WTC11 (cell line): ENCODE data around the gene MTNR1A. TPM values are rescaled to one million over a fixed set of nuclear protein-coding genes. Genes with fewer than 3 reads are reported as not detected.
A peak's percentile ranks its signal among the peaks of the same experiment; 100 is the strongest.

Experiments
- ATAC-seq: fragments of 200-7000 bp; cut with Tn5 transposase; 2 replicates; pipeline ENCODE4 v1.10.0; 2021; ENCODE audit warnings: mild to moderate bottlenecking, moderate library complexity
- CTCF ChIA-PET: fragments of 300-600 bp; sonication (Branson Sonifier 250); formaldehyde crosslinking; loops from one replicate; lab custom pipeline; 2021; ENCODE audit warnings: antibody characterized with exemption; lab: Charles Lee
- POLR2A ChIA-PET: fragments of 350-600 bp; sonication (Branson Sonifier 250); formaldehyde crosslinking; loops from one replicate; lab custom pipeline; 2021; ENCODE audit warnings: antibody characterized with exemption; lab: Charles Lee
- DNase-seq: peaks from one replicate; pipeline ENCODE4 v3.0.0; 2021; ENCODE audit warnings: low spot score
- H3K27ac Mint-ChIP-seq: 2 replicates; pipeline ENCODE4 v1.8.0; 2021; ENCODE audit warnings: mixed read lengths
- H3K27me3 Mint-ChIP-seq: 2 replicates; pipeline ENCODE4 v1.8.0; 2021; ENCODE audit warnings: low read depth, mild to moderate bottlenecking, moderate library complexity, mixed read lengths
- H3K36me3 Mint-ChIP-seq: 2 replicates; pipeline ENCODE4 v1.8.0; 2021; ENCODE audit warnings: mixed read lengths
- H3K4me1 Mint-ChIP-seq: 2 replicates; pipeline ENCODE4 v1.8.0; 2022; ENCODE audit warnings: mixed read lengths
- H3K4me3 Mint-ChIP-seq: 2 replicates; pipeline ENCODE4 v1.8.0; 2021; ENCODE audit warnings: mild to moderate bottlenecking, moderate library complexity, mixed read lengths
- H3K9me3 Mint-ChIP-seq: 2 replicates; pipeline ENCODE4 v1.8.0; 2021; ENCODE audit warnings: mixed read lengths
- CDX4 ChIP-seq: fragments of 250-450 bp; sonication (Bioruptor Pico); IDR thresholded peaks from 2 replicates; pipeline ENCODE4 v1.9.0; 2021; ENCODE audit warnings: moderate library complexity, mild to moderate bottlenecking, inconsistent platforms, borderline replicate concordance
- ERG ChIP-seq: fragments of 250-450 bp; sonication (Bioruptor Pico); IDR thresholded peaks from 2 replicates; pipeline ENCODE4 v1.8.0; 2021; ENCODE audit warnings: mild to moderate bottlenecking
- FOXP1 ChIP-seq: sonication (generic); formaldehyde crosslinking; IDR thresholded peaks from 2 replicates; pipeline ENCODE4 v1.8.0; 2022; ENCODE audit warnings: missing genetic modification reagents, mild to moderate bottlenecking, moderate library complexity, borderline replicate concordance
- HMGA2 ChIP-seq: fragments of 250-450 bp; sonication (Bioruptor Pico); IDR thresholded peaks from 2 replicates; pipeline ENCODE4 v1.4.0; 2021; ENCODE audit warnings: mild to moderate bottlenecking, moderate library complexity
- NFYB ChIP-seq: sonication (generic); formaldehyde crosslinking; conservative IDR thresholded peaks from 2 replicates; pipeline ENCODE4 v1.8.0; 2022; ENCODE audit warnings: low read depth, missing genetic modification reagents
- NR1H2 ChIP-seq: sonication (generic); formaldehyde crosslinking; IDR thresholded peaks from 2 replicates; pipeline ENCODE4 v1.9.0; 2021; ENCODE audit warnings: mild to moderate bottlenecking, moderate library complexity, missing genetic modification reagents
- PRRX2 ChIP-seq: fragments of 250-450 bp; sonication (Bioruptor Pico); IDR thresholded peaks from 2 replicates; pipeline ENCODE4 v1.8.0; 2021; ENCODE audit warnings: mild to moderate bottlenecking
- RORB ChIP-seq: fragments of 250-450 bp; sonication (Bioruptor Pico); IDR thresholded peaks from 2 replicates; pipeline ENCODE4 v1.9.0; 2021; ENCODE audit warnings: mild to moderate bottlenecking
- SP1 ChIP-seq: sonication (generic); formaldehyde crosslinking; conservative IDR thresholded peaks from 2 replicates; pipeline ENCODE4 v1.8.1; 2022; ENCODE audit warnings: missing genetic modification reagents
- ZNF219 ChIP-seq: sonication (generic); formaldehyde crosslinking; IDR thresholded peaks from 2 replicates; pipeline ENCODE4 v1.8.0; 2023; ENCODE audit warnings: missing genetic modification reagents, mild to moderate bottlenecking, borderline replicate concordance
- total RNA-seq: library from RNA; stranded (reverse); gene quantifications from 3 replicates; pipeline ENCODE4 v1.2.3, GENCODE V29; 2021
- TF ChIP-seq, protein P1 (sequence below): fragments of 250-450 bp; sonication (Bioruptor Pico); IDR thresholded peaks from 2 replicates; pipeline ENCODE4 v2.1.2; 2022; ENCODE audit warnings: mild to moderate bottlenecking, moderate library complexity
- TF ChIP-seq, protein P2 (sequence below): sonication (generic); formaldehyde crosslinking; IDR thresholded peaks from 2 replicates; pipeline ENCODE4 v1.8.1; 2023; ENCODE audit warnings: mild to moderate bottlenecking, moderate library complexity, missing genetic modification reagents
- TF ChIP-seq, protein P3 (sequence below): sonication (generic); formaldehyde crosslinking; IDR thresholded peaks from 2 replicates; pipeline ENCODE4 v1.8.0; 2023; ENCODE audit warnings: mild to moderate bottlenecking, missing genetic modification reagents
- TF ChIP-seq, protein P4 (sequence below): sonication (generic); formaldehyde crosslinking; conservative IDR thresholded peaks from 2 replicates; pipeline ENCODE4 v1.8.1; 2023; ENCODE audit warnings: mild to moderate bottlenecking, low read depth, missing genetic modification reagents, moderate library complexity
- TF ChIP-seq, protein P5 (sequence below): sonication (generic); formaldehyde crosslinking; IDR thresholded peaks from 2 replicates; pipeline ENCODE4 v1.8.0; 2023; ENCODE audit warnings: missing genetic modification reagents, mild to moderate bottlenecking, borderline replicate concordance
- TF ChIP-seq, protein P6 (sequence below): sonication (generic); formaldehyde crosslinking; IDR thresholded peaks from 2 replicates; pipeline ENCODE4 v1.8.1; 2022; ENCODE audit warnings: mild to moderate bottlenecking, moderate library complexity, missing genetic modification reagents

Gene MTNR1A
- total RNA-seq, 1 experiment from 2014 or later = 1.0 TPM

- no peak overlapping the region for H3K27ac Mint-ChIP-seq
- ChIA-PET POLR2A (no interaction called here), CTCF (no interaction called here)
- peaks cover 36% of the 10 kb centered on the region for H3K36me3 Mint-ChIP-seq
- ATAC-seq (no peak), DNase-seq (no peak)
- H3K4me3 Mint-ChIP-seq = no peak overlapping the region
- H3K9me3 Mint-ChIP-seq = peaks cover 63% of the 10 kb centered on the region
- H3K4me1 Mint-ChIP-seq = no peaks in the 10 kb centered on the region
- TF ChIP-seq, protein P1, sequence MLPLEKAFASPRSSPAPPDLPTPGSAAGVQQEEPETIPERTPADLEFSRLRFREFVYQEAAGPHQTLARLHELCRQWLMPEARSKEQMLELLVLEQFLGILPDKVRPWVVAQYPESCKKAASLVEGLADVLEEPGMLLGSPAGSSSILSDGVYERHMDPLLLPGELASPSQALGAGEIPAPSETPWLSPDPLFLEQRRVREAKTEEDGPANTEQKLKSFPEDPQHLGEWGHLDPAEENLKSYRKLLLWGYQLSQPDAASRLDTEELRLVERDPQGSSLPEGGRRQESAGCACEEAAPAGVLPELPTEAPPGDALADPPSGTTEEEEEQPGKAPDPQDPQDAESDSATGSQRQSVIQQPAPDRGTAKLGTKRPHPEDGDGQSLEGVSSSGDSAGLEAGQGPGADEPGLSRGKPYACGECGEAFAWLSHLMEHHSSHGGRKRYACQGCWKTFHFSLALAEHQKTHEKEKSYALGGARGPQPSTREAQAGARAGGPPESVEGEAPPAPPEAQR (CRISPR knock-in tag) = no peak
- TF ChIP-seq NR1H2 (CRISPR knock-in tag) (no peak), ERG (CRISPR knock-in tag) (no peak)
- TF ChIP-seq, protein P2, sequence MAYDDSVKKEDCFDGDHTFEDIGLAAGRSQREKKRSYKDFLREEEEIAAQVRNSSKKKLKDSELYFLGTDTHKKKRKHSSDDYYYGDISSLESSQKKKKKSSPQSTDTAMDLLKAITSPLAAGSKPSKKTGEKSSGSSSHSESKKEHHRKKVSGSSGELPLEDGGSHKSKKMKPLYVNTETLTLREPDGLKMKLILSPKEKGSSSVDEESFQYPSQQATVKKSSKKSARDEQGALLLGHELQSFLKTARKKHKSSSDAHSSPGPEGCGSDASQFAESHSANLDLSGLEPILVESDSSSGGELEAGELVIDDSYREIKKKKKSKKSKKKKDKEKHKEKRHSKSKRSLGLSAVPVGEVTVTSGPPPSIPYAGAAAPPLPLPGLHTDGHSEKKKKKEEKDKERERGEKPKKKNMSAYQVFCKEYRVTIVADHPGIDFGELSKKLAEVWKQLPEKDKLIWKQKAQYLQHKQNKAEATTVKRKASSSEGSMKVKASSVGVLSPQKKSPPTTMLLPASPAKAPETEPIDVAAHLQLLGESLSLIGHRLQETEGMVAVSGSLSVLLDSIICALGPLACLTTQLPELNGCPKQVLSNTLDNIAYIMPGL = no peak
- TF ChIP-seq, protein P3, sequence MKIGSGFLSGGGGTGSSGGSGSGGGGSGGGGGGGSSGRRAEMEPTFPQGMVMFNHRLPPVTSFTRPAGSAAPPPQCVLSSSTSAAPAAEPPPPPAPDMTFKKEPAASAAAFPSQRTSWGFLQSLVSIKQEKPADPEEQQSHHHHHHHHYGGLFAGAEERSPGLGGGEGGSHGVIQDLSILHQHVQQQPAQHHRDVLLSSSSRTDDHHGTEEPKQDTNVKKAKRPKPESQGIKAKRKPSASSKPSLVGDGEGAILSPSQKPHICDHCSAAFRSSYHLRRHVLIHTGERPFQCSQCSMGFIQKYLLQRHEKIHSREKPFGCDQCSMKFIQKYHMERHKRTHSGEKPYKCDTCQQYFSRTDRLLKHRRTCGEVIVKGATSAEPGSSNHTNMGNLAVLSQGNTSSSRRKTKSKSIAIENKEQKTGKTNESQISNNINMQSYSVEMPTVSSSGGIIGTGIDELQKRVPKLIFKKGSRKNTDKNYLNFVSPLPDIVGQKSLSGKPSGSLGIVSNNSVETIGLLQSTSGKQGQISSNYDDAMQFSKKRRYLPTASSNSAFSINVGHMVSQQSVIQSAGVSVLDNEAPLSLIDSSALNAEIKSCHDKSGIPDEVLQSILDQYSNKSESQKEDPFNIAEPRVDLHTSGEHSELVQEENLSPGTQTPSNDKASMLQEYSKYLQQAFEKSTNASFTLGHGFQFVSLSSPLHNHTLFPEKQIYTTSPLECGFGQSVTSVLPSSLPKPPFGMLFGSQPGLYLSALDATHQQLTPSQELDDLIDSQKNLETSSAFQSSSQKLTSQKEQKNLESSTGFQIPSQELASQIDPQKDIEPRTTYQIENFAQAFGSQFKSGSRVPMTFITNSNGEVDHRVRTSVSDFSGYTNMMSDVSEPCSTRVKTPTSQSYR = no peak
- 0 out of 2 replicates have a peak, but pooled peaks cover 5% of the 10 kb centered on the region for H3K27me3 Mint-ChIP-seq
These were observed 60.9 kb downstream of the MTNR1A start for GRCh38 chr4:186494496-186494895.

DNA sequence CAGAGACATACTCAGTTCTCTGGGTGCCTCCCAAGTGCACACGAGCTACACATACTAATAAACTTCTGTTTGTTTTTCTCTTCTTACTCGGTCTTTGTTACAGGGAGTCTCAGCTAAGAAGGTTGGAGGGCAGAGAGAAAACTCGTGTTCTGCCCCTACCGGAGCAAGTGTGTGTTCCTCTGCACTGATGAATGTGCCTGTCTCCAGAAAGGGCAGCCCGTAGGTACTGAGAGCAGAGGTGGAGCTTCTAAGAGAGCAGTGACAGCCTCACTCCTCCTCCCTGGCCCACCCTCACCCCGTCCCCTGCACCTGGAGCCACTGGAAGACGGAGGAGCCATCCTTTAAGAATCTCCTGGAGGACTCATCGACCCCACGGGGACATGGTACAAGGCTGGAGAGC lies 67.6 kb downstream of the MTNR1A start:
- no peak overlapping the region for H3K27ac Mint-ChIP-seq
- POLR2A ChIA-PET = no interaction called here
- H3K27me3 Mint-ChIP-seq = no peaks in the 10 kb centered on the region
- H3K4me1 Mint-ChIP-seq = peaks cover 10% of the 10 kb centered on the region
- no peak overlapping the region for H3K4me3 Mint-ChIP-seq
- ATAC-seq (peak; percentile 52), DNase-seq (no peak)
- CTCF ChIA-PET = interaction anchor here (1.0 to 1.2 kb wide), 2 partner anchors 14 to 65 kb away, joined by 3 read pairs; no protein-coding TSS in a partner anchor
- peaks cover 37% of the 10 kb centered on the region for H3K9me3 Mint-ChIP-seq
- peaks cover 13% of the 10 kb centered on the region for H3K36me3 Mint-ChIP-seq
- TF ChIP-seq NR1H2 (CRISPR knock-in tag) = no peak
- TF ChIP-seq, protein P4, sequence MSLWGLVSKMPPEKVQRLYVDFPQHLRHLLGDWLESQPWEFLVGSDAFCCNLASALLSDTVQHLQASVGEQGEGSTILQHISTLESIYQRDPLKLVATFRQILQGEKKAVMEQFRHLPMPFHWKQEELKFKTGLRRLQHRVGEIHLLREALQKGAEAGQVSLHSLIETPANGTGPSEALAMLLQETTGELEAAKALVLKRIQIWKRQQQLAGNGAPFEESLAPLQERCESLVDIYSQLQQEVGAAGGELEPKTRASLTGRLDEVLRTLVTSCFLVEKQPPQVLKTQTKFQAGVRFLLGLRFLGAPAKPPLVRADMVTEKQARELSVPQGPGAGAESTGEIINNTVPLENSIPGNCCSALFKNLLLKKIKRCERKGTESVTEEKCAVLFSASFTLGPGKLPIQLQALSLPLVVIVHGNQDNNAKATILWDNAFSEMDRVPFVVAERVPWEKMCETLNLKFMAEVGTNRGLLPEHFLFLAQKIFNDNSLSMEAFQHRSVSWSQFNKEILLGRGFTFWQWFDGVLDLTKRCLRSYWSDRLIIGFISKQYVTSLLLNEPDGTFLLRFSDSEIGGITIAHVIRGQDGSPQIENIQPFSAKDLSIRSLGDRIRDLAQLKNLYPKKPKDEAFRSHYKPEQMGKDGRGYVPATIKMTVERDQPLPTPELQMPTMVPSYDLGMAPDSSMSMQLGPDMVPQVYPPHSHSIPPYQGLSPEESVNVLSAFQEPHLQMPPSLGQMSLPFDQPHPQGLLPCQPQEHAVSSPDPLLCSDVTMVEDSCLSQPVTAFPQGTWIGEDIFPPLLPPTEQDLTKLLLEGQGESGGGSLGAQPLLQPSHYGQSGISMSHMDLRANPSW (CRISPR knock-in tag) = no peak
- TF ChIP-seq, protein P5, sequence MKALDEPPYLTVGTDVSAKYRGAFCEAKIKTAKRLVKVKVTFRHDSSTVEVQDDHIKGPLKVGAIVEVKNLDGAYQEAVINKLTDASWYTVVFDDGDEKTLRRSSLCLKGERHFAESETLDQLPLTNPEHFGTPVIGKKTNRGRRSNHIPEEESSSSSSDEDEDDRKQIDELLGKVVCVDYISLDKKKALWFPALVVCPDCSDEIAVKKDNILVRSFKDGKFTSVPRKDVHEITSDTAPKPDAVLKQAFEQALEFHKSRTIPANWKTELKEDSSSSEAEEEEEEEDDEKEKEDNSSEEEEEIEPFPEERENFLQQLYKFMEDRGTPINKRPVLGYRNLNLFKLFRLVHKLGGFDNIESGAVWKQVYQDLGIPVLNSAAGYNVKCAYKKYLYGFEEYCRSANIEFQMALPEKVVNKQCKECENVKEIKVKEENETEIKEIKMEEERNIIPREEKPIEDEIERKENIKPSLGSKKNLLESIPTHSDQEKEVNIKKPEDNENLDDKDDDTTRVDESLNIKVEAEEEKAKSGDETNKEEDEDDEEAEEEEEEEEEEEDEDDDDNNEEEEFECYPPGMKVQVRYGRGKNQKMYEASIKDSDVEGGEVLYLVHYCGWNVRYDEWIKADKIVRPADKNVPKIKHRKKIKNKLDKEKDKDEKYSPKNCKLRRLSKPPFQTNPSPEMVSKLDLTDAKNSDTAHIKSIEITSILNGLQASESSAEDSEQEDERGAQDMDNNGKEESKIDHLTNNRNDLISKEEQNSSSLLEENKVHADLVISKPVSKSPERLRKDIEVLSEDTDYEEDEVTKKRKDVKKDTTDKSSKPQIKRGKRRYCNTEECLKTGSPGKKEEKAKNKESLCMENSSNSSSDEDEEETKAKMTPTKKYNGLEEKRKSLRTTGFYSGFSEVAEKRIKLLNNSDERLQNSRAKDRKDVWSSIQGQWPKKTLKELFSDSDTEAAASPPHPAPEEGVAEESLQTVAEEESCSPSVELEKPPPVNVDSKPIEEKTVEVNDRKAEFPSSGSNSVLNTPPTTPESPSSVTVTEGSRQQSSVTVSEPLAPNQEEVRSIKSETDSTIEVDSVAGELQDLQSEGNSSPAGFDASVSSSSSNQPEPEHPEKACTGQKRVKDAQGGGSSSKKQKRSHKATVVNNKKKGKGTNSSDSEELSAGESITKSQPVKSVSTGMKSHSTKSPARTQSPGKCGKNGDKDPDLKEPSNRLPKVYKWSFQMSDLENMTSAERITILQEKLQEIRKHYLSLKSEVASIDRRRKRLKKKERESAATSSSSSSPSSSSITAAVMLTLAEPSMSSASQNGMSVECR (CRISPR knock-in tag) = no peak
- TF ChIP-seq SP1 (CRISPR knock-in tag) = no peak
- TF ChIP-seq PRRX2 (CRISPR knock-in tag) = no peak
- no peak for TF ChIP-seq NFYB
- TF ChIP-seq RORB (CRISPR knock-in tag) = no peak
- TF ChIP-seq, protein P2 = no peak
- no peak for TF ChIP-seq ZNF219 (CRISPR knock-in tag)
- no peak for TF ChIP-seq HMGA2 (CRISPR knock-in tag)
- TF ChIP-seq, protein P6, sequence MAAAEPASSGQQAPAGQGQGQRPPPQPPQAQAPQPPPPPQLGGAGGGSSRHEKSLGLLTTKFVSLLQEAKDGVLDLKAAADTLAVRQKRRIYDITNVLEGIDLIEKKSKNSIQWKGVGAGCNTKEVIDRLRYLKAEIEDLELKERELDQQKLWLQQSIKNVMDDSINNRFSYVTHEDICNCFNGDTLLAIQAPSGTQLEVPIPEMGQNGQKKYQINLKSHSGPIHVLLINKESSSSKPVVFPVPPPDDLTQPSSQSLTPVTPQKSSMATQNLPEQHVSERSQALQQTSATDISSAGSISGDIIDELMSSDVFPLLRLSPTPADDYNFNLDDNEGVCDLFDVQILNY = no peak
- no peak for TF ChIP-seq FOXP1
- TF ChIP-seq CDX4 (CRISPR knock-in tag) = no peak
